ENCODE measurements around the gene ARHGAP10. TPM values are rescaled to one million over a fixed set of nuclear protein-coding genes. Genes with fewer than 3 reads are reported as not detected.

Gene ARHGAP10
- total RNA-seq, 2 experiments from 2014 or later, result 0.11 TPM; not detected in 1

DNA sequence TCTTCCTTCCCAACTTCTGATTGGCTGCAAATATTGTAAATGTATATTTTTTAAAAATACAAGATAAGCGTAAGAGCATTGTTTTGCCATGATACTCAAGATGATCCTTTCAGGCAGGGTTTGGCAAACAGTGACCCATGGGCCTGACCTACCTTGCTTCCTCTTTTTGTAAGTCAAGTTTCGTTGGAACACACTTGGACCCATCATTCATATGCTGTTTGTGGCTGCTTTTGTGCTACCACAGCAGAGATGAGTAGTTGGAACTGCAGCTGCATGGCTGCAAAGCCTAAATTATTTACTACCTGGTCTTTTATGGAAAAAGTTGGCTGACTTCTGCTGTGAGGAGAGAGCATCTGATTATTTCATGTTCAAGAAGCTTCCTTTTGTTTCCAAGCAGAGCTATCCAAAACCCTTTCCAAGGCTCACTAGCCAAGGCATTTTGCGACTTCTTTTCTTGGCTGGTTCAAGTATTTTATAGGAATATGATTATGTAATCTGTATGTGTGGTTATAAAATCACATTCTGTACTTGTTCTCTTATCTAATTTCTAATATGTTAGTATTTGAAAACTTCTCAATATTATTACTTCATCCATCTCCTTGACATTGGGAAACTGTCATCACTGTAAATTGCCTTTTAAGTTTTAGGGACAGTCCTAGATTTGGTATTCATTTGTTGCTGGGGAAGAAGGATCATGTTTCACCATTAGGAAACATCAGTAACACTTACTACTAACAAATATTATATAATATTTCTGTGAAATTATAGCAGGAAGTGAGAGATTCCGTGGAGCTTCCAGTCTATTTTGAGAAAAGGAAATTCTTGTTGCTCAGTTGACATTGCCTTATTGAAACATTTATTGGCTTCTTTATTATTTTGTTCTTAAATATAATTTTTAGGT, 109.2 kb downstream of the ARHGAP10 start:
- Histone ChIP-seq H3K4me1 (ENCODE audit: insufficient read depth, low read length, poor library complexity, severe bottlenecking) (no peaks in the 10 kb centered on the region), H3K36me3 (ENCODE audit: insufficient read depth, low read length) (no peaks in the 10 kb centered on the region), H3K4me2 (ENCODE audit: low read length) (no peak overlapping the region), H3K4me3 (ENCODE audit: low read depth, low read length, poor library complexity, severe bottlenecking) (no peak overlapping the region), H4K20me1 (ENCODE audit: insufficient read depth, low read length) (no peaks in the 10 kb centered on the region), H2AFZ (ENCODE audit: low read length) (no peak overlapping the region), H3K9me3 (ENCODE audit: low read length) (no peaks in the 10 kb centered on the region), H3K9me2 (ENCODE audit: insufficient read depth, low read length) (no peaks in the 10 kb centered on the region), H3K79me2 (ENCODE audit: insufficient read depth, low read depth, low read length) (no peaks in the 10 kb centered on the region), H3K27ac (ENCODE audit: low read depth, low read length, poor library complexity, severe bottlenecking) (no peak overlapping the region)
- TF ChIP-seq, protein P1, sequence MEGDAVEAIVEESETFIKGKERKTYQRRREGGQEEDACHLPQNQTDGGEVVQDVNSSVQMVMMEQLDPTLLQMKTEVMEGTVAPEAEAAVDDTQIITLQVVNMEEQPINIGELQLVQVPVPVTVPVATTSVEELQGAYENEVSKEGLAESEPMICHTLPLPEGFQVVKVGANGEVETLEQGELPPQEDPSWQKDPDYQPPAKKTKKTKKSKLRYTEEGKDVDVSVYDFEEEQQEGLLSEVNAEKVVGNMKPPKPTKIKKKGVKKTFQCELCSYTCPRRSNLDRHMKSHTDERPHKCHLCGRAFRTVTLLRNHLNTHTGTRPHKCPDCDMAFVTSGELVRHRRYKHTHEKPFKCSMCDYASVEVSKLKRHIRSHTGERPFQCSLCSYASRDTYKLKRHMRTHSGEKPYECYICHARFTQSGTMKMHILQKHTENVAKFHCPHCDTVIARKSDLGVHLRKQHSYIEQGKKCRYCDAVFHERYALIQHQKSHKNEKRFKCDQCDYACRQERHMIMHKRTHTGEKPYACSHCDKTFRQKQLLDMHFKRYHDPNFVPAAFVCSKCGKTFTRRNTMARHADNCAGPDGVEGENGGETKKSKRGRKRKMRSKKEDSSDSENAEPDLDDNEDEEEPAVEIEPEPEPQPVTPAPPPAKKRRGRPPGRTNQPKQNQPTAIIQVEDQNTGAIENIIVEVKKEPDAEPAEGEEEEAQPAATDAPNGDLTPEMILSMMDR (conservative IDR thresholded peaks at IDR 0.05; ENCODE audit: low read length), result no peak
- no peak for TF ChIP-seq EZH2phosphoT487 (IDR thresholded peaks at IDR 0.05; ENCODE audit: borderline replicate concordance, low read depth, low read length)
- intact Hi-C loops (cut with micrococcal nuclease; ENCODE audit: unreplicated experiment), result no loop called here
- DNase-seq (ENCODE audit: low spot score), result no peak
- CTCF ChIA-PET (ENCODE audit: unreplicated experiment), result no interaction called here
- POLR2A ChIA-PET, result no interaction called here
- no TSS peak for BruUV-seq (replicated peaks)

DNA sequence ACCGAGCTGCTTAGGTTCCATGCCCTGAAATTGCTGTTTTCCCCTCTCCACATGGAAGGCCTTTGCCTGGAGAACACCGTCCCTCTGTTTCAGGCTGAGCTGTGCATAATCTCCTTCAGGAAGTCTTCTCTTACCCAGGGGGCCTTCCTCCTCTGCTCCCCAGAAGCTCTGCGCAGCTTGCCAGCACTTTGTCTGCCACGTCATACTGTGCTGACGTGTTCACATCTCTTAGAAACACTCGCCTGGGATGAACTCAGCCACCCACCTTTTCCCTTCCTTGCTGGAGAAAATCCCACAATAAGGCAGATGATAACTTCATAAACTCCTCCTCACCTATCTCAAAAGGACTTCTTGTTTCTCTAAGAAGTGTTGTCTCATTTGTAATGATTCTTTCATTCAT, 110.7 kb downstream of the ARHGAP10 start:
- no peaks in the 10 kb centered on the region for H3K79me2 ChIP-seq (ENCODE audit: insufficient read depth, low read depth, low read length)
- no peaks in the 10 kb centered on the region for H4K20me1 ChIP-seq (ENCODE audit: insufficient read depth, low read length)
- no peaks in the 10 kb centered on the region for H3K9me3 ChIP-seq (ENCODE audit: low read length)
- H3K4me3 ChIP-seq (ENCODE audit: low read depth, low read length, poor library complexity, severe bottlenecking), result no peak overlapping the region
- H2AFZ ChIP-seq (ENCODE audit: low read length), result no peak overlapping the region
- no TSS peak for BruUV-seq (replicated peaks)
- TF ChIP-seq EZH2phosphoT487 (IDR thresholded peaks at IDR 0.05; ENCODE audit: borderline replicate concordance, low read depth, low read length), result no peak
- TF ChIP-seq, protein P1 (conservative IDR thresholded peaks at IDR 0.05; ENCODE audit: low read length), result no peak
- no peak overlapping the region for H3K27ac ChIP-seq (ENCODE audit: low read depth, low read length, poor library complexity, severe bottlenecking)
- ChIA-PET POLR2A (interaction anchor here (1.1 to 1.2 kb wide), 2 partner anchors 10 kb away, joined by 4 read pairs; no protein-coding TSS in a partner anchor), CTCF (ENCODE audit: unreplicated experiment) (no interaction called here)
- H3K36me3 ChIP-seq (ENCODE audit: insufficient read depth, low read length), result no peaks in the 10 kb centered on the region
- DNase-seq (ENCODE audit: low spot score), result no peak
- no peak overlapping the region for H3K4me2 ChIP-seq (ENCODE audit: low read length)
- intact Hi-C loops (cut with micrococcal nuclease; ENCODE audit: unreplicated experiment), result no loop called here
- no peaks in the 10 kb centered on the region for H3K4me1 ChIP-seq (ENCODE audit: insufficient read depth, low read length, poor library complexity, severe bottlenecking)
- no peaks in the 10 kb centered on the region for H3K9me2 ChIP-seq (ENCODE audit: insufficient read depth, low read length)

DNA sequence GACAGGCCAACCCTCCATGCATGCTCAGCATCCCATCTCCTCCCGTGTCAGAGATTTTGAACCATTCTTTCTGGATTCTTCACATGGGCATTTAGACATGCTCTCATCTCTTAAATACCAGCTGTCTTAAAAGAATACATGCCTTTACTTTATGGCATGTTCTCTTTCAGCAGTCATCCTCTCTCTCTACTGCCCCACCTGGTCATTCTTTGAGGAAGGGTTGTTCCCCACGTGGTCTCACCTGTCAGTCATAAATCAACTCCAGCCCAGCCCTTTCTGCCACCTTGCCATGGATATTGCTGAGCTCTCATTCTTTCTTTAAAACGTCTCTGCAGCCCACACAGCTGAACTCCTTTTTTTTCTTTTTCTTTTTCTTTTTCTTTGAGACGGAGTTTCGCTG, 111.3 kb downstream of the ARHGAP10 start:
- no peak overlapping the region for H3K4me2 ChIP-seq (ENCODE audit: low read length)
- H3K79me2 ChIP-seq (ENCODE audit: insufficient read depth, low read depth, low read length), result no peaks in the 10 kb centered on the region
- no peaks in the 10 kb centered on the region for H3K4me1 ChIP-seq (ENCODE audit: insufficient read depth, low read length, poor library complexity, severe bottlenecking)
- no TSS peak for BruUV-seq (replicated peaks)
- ChIA-PET POLR2A (interaction anchor here (1.1 to 1.2 kb wide), 2 partner anchors 10 to 11 kb away, joined by 4 read pairs; no protein-coding TSS in a partner anchor), CTCF (ENCODE audit: unreplicated experiment) (interaction anchor here (0.6 kb wide), 1 partner anchor 111 kb away, joined by 3 read pairs; the partner anchor contains the start of gene ARHGAP10)
- H3K27ac ChIP-seq (ENCODE audit: low read depth, low read length, poor library complexity, severe bottlenecking), result no peak overlapping the region
- no peaks in the 10 kb centered on the region for H3K9me3 ChIP-seq (ENCODE audit: low read length)
- TF ChIP-seq, protein P1 (conservative IDR thresholded peaks at IDR 0.05; ENCODE audit: low read length), result peak; percentile 35; the same call in 1 of the 2 replicates
- TF ChIP-seq EZH2phosphoT487 (IDR thresholded peaks at IDR 0.05; ENCODE audit: borderline replicate concordance, low read depth, low read length), result no peak
- H3K36me3 ChIP-seq (ENCODE audit: insufficient read depth, low read length), result no peaks in the 10 kb centered on the region
- DNase-seq (ENCODE audit: low spot score), result peak; percentile 19
- no peak overlapping the region for H2AFZ ChIP-seq (ENCODE audit: low read length)
- no peaks in the 10 kb centered on the region for H4K20me1 ChIP-seq (ENCODE audit: insufficient read depth, low read length)
- H3K4me3 ChIP-seq (ENCODE audit: low read depth, low read length, poor library complexity, severe bottlenecking), result no peak overlapping the region
- H3K9me2 ChIP-seq (ENCODE audit: insufficient read depth, low read length), result no peaks in the 10 kb centered on the region
- intact Hi-C loops (cut with micrococcal nuclease; ENCODE audit: unreplicated experiment), result no loop called here
